Neural cell (in vitro differentiated cells): ENCODE results near the gene DSCAM.

Source experiments
- CTCF ChIP-seq: fragments of 450-650 bp; IDR thresholded peaks from 2 replicates; pipeline ENCODE4 v1.5.1; 2014; ENCODE audit warnings: antibody characterized with exemption, mild to moderate bottlenecking, moderate library complexity; ENCODE audit not compliant: poor library complexity, severe bottlenecking
- EZH2 ChIP-seq: fragments of 200-600, 300-800 bp; shearing (Covaris generic), sonication (generic); IDR thresholded peaks from 2 replicates; pipeline ENCODE4 v1.6.1; 2014; ENCODE audit warnings: antibody characterized with exemption, low read length, borderline replicate concordance, mild to moderate bottlenecking; ENCODE audit not compliant: insufficient read depth, poor library complexity, severe bottlenecking
- POLR2AphosphoS5 ChIP-seq: IDR thresholded peaks from 2 replicates; pipeline ENCODE4 v1.6.1; 2012
- SMC3 ChIP-seq: fragments of 450-650 bp; conservative IDR thresholded peaks from 2 replicates; pipeline ENCODE4 v1.6.1; 2014; ENCODE audit warnings: antibody characterized with exemption, mild to moderate bottlenecking, moderate library complexity; ENCODE audit not compliant: poor library complexity

DNA sequence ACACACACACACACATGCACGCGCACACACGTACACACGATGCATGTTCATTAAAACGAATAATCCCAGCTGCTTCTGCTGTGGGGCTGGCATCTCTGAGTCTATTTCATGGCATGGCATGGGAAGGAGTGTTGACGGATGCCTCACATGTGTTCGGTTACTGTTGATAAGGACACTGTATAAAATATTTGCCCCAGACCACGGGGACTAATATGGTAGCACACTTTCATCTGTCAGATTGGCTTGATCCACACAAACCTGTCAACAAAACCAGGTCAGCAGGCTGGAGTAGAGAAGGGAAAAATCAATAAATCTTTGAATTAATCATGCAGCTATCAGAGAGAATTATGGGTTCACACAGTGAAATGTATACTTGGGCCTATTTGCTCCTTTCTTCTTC lies 171.9 kb downstream of the DSCAM start:
- TF ChIP-seq SMC3 (no peak), CTCF (no peak), EZH2 (no peak), POLR2AphosphoS5 (no peak)
